Mesenchymal stem cell (in vitro differentiated cells and primary cell): Measurements from ENCODE around the gene CPSF6.

Experiments used
- DNase-seq: peaks from one replicate; pipeline ENCODE4 v3.0.0-alpha.2; 2013
- H2AFZ ChIP-seq: one replicate; pipeline ENCODE4 v1.6.1; 2013; ENCODE audit warnings: low read depth, mild to moderate bottlenecking, control low read depth, inconsistent platforms, low read length, moderate library complexity
- H2AK5ac ChIP-seq: 2 replicates; pipeline ENCODE4 v1.6.1; 2013; ENCODE audit warnings: low read length, moderate library complexity, mild to moderate bottlenecking, inconsistent platforms; ENCODE audit not compliant: severe bottlenecking
- H2BK120ac ChIP-seq: one replicate; pipeline ENCODE4 v1.6.1; 2013; ENCODE audit warnings: low read depth, mild to moderate bottlenecking, inconsistent platforms, low read length, moderate library complexity
- H2BK12ac ChIP-seq, 2 experiments: one replicate each; pipeline ENCODE4 v1.6.1; 2013; ENCODE audit warnings: inconsistent platforms in 2 of 2, low read length in 2 of 2, mild to moderate bottlenecking in 2 of 2, moderate library complexity in 2 of 2, control low read depth in 1 of 2
- H2BK15ac ChIP-seq: one replicate; pipeline ENCODE4 v1.6.1; 2013; ENCODE audit warnings: mild to moderate bottlenecking, low read depth, inconsistent platforms; ENCODE audit not compliant: poor library complexity, severe bottlenecking
- H2BK5ac ChIP-seq: 2 replicates; pipeline ENCODE4 v1.6.1; 2013; ENCODE audit warnings: low read depth, mild to moderate bottlenecking, low read length, control low read depth, inconsistent platforms; ENCODE audit not compliant: poor library complexity, severe bottlenecking
- H3K14ac ChIP-seq, 2 experiments: one replicate each; pipeline ENCODE4 v1.6.1; 2013; ENCODE audit warnings: inconsistent platforms in 2 of 2, low read length in 2 of 2, control low read depth in 1 of 2, mild to moderate bottlenecking in 1 of 2, moderate library complexity in 1 of 2
- H3K18ac ChIP-seq, 2 experiments: one replicate each; pipeline ENCODE4 v1.6.1; 2013; ENCODE audit warnings: inconsistent platforms in 2 of 2, low read length in 2 of 2, control low read depth in 1 of 2, low read depth in 1 of 2, mild to moderate bottlenecking in 1 of 2
- H3K23ac ChIP-seq, 2 experiments: one replicate each; pipeline ENCODE4 v1.6.1; 2013; ENCODE audit warnings: inconsistent platforms in 2 of 2, low read length in 2 of 2, mild to moderate bottlenecking in 2 of 2, moderate library complexity in 2 of 2, control low read depth in 1 of 2
- H3K27ac ChIP-seq: 2 replicates; pipeline ENCODE4 v1.5.1; 2013; ENCODE audit warnings: mild to moderate bottlenecking, moderate library complexity, low read length, control low read depth, inconsistent platforms; ENCODE audit not compliant: poor library complexity, severe bottlenecking
- H3K27me3 ChIP-seq, 2 experiments: 2 replicates each; pipeline versions ENCODE4 v1.6.1 to v1.7.0; 2013; ENCODE audit warnings: low read length in 2 of 2, mild to moderate bottlenecking in 2 of 2, moderate library complexity in 2 of 2, control low read depth in 1 of 2, inconsistent platforms in 1 of 2; ENCODE audit not compliant: control insufficient read depth in 1 of 2, insufficient read depth in 1 of 2
- H3K36me3 ChIP-seq, 2 experiments: 2 replicates each; pipeline versions ENCODE4 v1.6.1 to v1.7.0; 2013; ENCODE audit warnings: low read length in 2 of 2, control low read depth in 1 of 2, inconsistent platforms in 1 of 2, low read depth in 1 of 2, mild to moderate bottlenecking in 1 of 2; ENCODE audit not compliant: insufficient read depth in 2 of 2, control insufficient read depth in 1 of 2
- H3K4ac ChIP-seq, 2 experiments: one replicate each; pipeline ENCODE4 v1.6.1; 2013; ENCODE audit warnings: inconsistent platforms in 2 of 2, low read length in 2 of 2, mild to moderate bottlenecking in 2 of 2, moderate library complexity in 2 of 2, control low read depth in 1 of 2, low read depth in 1 of 2
- H3K4me1 ChIP-seq: 2 replicates; pipeline ENCODE4 v1.6.1; 2013; ENCODE audit warnings: low read depth, low read length, control low read depth; ENCODE audit not compliant: control insufficient read depth, insufficient read depth
- H3K4me2 ChIP-seq: 2 replicates; pipeline ENCODE4 v1.6.1; 2013; ENCODE audit warnings: low read length, mild to moderate bottlenecking, inconsistent platforms; ENCODE audit not compliant: poor library complexity, severe bottlenecking
- H3K4me3 ChIP-seq, 2 experiments: 2 replicates each; pipeline versions ENCODE4 v1.5.1 to v1.7.0; 2013; ENCODE audit warnings: low read length in 2 of 2, mild to moderate bottlenecking in 2 of 2, control low read depth in 1 of 2, low read depth in 1 of 2; ENCODE audit not compliant: insufficient read depth in 1 of 2
- H3K79me1 ChIP-seq: replicated peaks from 2 replicates; pipeline ENCODE4 v1.6.1; 2013; ENCODE audit warnings: mild to moderate bottlenecking, control low read depth, low read length, inconsistent platforms; ENCODE audit not compliant: poor library complexity, severe bottlenecking
- H3K9ac ChIP-seq: 2 replicates; pipeline ENCODE4 v1.7.0; 2013; ENCODE audit warnings: mild to moderate bottlenecking, low read length, moderate library complexity
- H3K9me3 ChIP-seq: 2 replicates; pipeline ENCODE4 v1.7.0; 2013; ENCODE audit warnings: mild to moderate bottlenecking, low read length; ENCODE audit not compliant: control insufficient read depth
- H4K8ac ChIP-seq: one replicate; pipeline ENCODE4 v1.6.1; 2013; ENCODE audit warnings: inconsistent platforms, mild to moderate bottlenecking, low read length, moderate library complexity
- H4K91ac ChIP-seq: one replicate; pipeline ENCODE4 v1.6.1; 2013; ENCODE audit warnings: mild to moderate bottlenecking, low read length, inconsistent platforms
- WGBS: methylation state at CpG from one replicate; pipeline ENCODE4 v1.1.7; 2013; ENCODE audit warnings: mixed read lengths; 5-methylcytosine and 5-hydroxymethylcytosine counted together

Gene CPSF6

GRCh38 chr12:69204191-69204590, 35.2 kb upstream of the CPSF6 start:
- Histone ChIP-seq H3K4ac (no peak overlapping the region), H2BK15ac (no peak overlapping the region), H2BK12ac (no peak overlapping the region), H2BK120ac (no peak overlapping the region), H3K27ac (no peak overlapping the region), H3K23ac (no peak overlapping the region), H3K27me3 (peaks cover 0 to 1% of the 10 kb centered on the region in 2 experiments), H3K9ac (no peak overlapping the region), H3K4me2 (no peak overlapping the region), H3K18ac (no peak overlapping the region), H2BK5ac (no peak overlapping the region), H2AK5ac (no peak overlapping the region), H4K8ac (no peak overlapping the region), H3K4me3 (no peak overlapping the region), H3K4me1 (no peaks in the 10 kb centered on the region), H3K14ac (no peak overlapping the region), H3K36me3 (no peaks in the 10 kb centered on the region), H2AFZ (no peak overlapping the region), H3K79me1 (no peaks in the 10 kb centered on the region), H3K9me3 (peaks cover 26% of the 10 kb centered on the region), H4K91ac (no peak overlapping the region)
- 84% methylated on average over 4 of the region's 4 CpGs for WGBS
- no peak for DNase-seq

GRCh38 chr12:69210661-69211060, 28.7 kb upstream of the CPSF6 start:
- Histone ChIP-seq H2AK5ac (no peak overlapping the region), H4K91ac (no peak overlapping the region), H3K4me3 (no peak overlapping the region), H3K4me1 (no peaks in the 10 kb centered on the region), H2BK15ac (no peak overlapping the region), H3K4me2 (no peak overlapping the region), H3K9me3 (no peaks in the 10 kb centered on the region), H3K23ac (no peak overlapping the region), H3K18ac (no peak overlapping the region), H3K4ac (no peak overlapping the region), H2BK120ac (no peak overlapping the region), H2BK12ac (no peak overlapping the region), H3K79me1 (no peaks in the 10 kb centered on the region), H3K27ac (no peak overlapping the region), H2BK5ac (no peak overlapping the region), H3K27me3 (no peaks in the 10 kb centered on the region), H3K36me3 (no peaks in the 10 kb centered on the region), H3K14ac (no peak overlapping the region), H3K9ac (no peak overlapping the region), H4K8ac (no peak overlapping the region), H2AFZ (no peak overlapping the region)
- WGBS, result 90% methylated on average over 3 of the region's 3 CpGs
- DNase-seq, result no peak

- Histone ChIP-seq H3K27ac (no peak overlapping the region), H2AFZ (no peak overlapping the region), H3K4me2 (no peak overlapping the region), H3K9ac (no peak overlapping the region), H3K79me1 (no peaks in the 10 kb centered on the region), H3K23ac (no peak overlapping the region), H3K4ac (no peak overlapping the region), H2BK120ac (no peak overlapping the region), H3K18ac (no peak overlapping the region), H2BK5ac (no peak overlapping the region), H3K27me3 (no peaks in the 10 kb centered on the region), H2BK15ac (no peak overlapping the region), H3K14ac (no peak overlapping the region), H2AK5ac (no peak overlapping the region), H3K4me1 (no peaks in the 10 kb centered on the region), H4K91ac (no peak overlapping the region), H3K36me3 (no peaks in the 10 kb centered on the region), H2BK12ac (no peak overlapping the region), H3K9me3 (no peaks in the 10 kb centered on the region), H3K4me3 (no peak overlapping the region), H4K8ac (no peak overlapping the region)
- DNase-seq, result no peak
- WGBS, result 82% methylated on average over 3 of the region's 3 CpGs
These were observed 28.2 kb upstream of the CPSF6 start for GRCh38 chr12:69211160-69211559.

GRCh38 chr12:69214169-69214568, 25.2 kb upstream of the CPSF6 start:
- H3K27me3 ChIP-seq, result no peaks in the 10 kb centered on the region
- no peak overlapping the region for H2BK15ac ChIP-seq
- no peak overlapping the region for H2AFZ ChIP-seq
- H3K9ac ChIP-seq, result no peak overlapping the region
- H2BK5ac ChIP-seq, result no peak overlapping the region
- no peak overlapping the region for H3K27ac ChIP-seq
- no peak overlapping the region for H3K23ac ChIP-seq
- H3K36me3 ChIP-seq, result no peaks in the 10 kb centered on the region
- H2BK12ac ChIP-seq, result no peak overlapping the region
- no peaks in the 10 kb centered on the region for H3K4me1 ChIP-seq
- H3K79me1 ChIP-seq, result no peaks in the 10 kb centered on the region
- H2AK5ac ChIP-seq, result no peak overlapping the region
- H3K4me3 ChIP-seq, result no peak overlapping the region
- H2BK120ac ChIP-seq, result no peak overlapping the region
- H4K8ac ChIP-seq, result no peak overlapping the region
- H3K9me3 ChIP-seq, result no peaks in the 10 kb centered on the region
- no peak overlapping the region for H3K4me2 ChIP-seq
- H4K91ac ChIP-seq, result no peak overlapping the region
- no peak overlapping the region for H3K14ac ChIP-seq
- H3K4ac ChIP-seq, result no peak overlapping the region
- DNase-seq, result no peak
- WGBS, result 100% methylated on average over 1 of the region's 1 CpG
- no peak overlapping the region for H3K18ac ChIP-seq
